NCI-H1436 treated with DMSO at 0.1 percent for 48 hours (cell line): ENCODE data around the gene MVK.

Experiments used
- DNase-seq: peaks from one replicate; lab custom pipeline; 2025; lab: John Stamatoyannopoulos, UW

Gene MVK

GRCh38 chr12:109608793-109609192 is 35.2 kb downstream of the MVK start:
- no peak for DNase-seq

DNA sequence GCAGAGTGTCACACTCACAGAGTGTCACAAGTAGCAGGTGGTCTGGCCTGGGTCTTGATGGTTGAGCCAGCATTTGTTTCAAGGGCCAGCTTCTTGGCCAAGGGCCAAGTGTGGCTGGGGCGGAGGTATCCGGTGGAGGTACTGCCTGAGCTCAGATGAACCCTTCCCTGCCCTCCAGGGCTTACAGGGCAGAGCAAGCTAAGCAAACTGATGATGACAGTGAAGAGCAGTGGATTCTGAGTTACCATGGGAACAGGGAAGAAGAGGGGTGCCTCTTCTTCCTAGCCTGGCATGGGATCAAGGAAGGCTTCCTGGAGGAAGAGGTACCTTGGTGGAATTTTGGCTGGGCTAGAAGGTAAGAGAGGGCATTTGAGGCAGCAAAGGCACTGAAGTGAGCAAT is 35.7 kb downstream of the MVK start:
- DNase-seq = no peak

DNA sequence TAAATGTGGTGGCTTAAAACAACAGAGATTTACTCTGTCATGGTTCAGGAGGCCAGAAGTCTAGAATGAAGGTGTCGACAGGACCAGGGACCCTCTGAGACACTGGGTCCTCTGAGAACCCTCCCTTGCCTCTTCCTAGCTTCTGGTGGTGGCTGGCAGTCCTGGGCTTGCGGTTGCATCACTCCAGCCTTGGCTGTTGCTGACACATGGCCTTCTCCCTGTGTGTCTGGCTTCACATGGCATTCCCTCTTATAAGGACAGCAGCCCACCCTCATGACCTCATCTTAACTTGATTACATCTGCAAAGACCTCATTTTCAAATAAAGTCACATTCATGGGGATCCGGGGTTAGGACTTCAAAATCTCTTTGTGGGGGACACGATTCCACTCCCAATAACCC is 36.9 kb downstream of the MVK start:
- no peak for DNase-seq

GRCh38 chr12:109611223-109611622 is 37.6 kb downstream of the MVK start:
- DNase-seq = no peak

DNA sequence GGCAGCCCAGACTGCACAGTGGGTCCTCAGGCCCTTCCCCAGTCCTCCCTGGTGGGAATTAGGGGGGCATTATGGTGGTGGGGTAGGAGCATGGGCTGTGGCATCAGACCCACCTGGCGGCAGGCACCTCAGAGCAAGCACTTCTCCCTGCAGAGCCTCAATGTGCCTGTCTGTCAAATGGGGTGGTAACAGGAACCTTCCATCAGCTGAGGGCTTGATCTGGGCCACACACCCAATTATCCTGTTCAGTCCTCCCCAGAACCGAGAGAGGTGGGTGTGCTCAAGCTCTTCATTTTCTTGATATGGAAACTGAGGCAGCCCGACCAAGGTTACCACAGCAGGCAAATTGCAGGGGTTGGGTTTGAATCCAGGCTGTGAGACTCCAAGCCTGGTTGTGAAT is 38.4 kb downstream of the MVK start:
- no peak for DNase-seq

DNA sequence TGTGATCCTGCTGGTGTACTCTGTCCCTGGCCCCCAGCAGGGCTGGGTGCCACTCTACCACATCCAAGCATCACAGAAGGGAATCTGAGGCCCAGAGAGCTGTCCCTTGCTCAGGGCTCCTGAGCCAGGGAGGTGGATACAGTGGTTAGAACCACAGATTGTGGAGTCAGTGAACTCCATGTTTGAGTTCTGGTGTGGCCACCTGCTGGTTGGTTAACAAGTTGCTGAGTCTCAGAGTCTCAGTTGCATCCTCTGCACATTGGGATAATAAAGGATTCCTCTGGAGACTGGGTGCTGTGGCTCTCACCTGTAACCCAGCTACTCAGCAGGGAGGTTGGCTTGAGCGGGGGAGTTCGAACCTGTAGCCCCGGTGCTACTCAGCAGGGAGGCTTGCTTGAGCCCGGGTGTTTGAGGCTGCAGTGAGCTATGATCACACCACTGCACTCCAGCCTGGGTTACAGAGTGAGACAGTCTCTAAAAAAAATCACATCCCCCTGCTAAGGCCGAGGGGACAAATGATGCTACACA is 39.4 kb downstream of the MVK start:
- DNase-seq = no peak

DNA sequence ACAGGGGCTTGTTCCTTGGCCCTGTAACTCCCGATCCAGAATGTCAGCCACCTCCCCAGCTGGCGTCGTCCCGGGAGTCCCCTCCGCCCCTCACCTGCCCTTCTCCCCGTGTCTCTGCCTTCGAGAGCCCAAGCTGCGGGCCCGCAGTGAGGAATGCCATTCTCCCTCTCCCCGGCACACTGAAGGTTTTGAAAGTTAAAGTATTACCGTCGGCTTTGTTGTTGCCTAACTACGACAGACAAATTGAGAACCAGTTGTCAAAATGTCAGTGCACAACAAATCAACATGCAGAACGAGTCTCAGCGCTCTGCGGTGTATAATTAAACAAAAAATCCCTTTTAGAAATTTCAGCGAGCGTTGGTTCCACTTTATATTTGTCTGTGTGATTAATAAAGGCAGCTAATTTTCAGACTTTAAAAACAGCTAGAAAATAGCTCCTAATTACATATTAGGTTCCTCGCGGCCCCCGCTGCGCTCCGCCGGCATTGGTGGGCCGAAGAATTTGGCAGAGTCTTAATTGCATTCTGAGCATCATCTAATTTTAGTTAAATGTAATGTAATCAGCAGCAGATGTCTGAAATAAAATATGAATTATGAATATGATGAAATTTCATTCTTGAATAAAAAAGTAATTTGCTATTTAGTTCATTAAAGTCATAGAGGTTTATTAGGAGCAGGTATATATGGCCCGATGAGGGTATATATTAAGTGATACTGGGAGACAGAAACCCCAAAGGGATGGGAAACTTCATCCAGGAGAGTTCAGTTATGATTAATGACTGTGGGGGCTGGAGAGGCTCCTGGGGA is 40.3 kb downstream of the MVK start:
- DNase-seq = no peak

DNA sequence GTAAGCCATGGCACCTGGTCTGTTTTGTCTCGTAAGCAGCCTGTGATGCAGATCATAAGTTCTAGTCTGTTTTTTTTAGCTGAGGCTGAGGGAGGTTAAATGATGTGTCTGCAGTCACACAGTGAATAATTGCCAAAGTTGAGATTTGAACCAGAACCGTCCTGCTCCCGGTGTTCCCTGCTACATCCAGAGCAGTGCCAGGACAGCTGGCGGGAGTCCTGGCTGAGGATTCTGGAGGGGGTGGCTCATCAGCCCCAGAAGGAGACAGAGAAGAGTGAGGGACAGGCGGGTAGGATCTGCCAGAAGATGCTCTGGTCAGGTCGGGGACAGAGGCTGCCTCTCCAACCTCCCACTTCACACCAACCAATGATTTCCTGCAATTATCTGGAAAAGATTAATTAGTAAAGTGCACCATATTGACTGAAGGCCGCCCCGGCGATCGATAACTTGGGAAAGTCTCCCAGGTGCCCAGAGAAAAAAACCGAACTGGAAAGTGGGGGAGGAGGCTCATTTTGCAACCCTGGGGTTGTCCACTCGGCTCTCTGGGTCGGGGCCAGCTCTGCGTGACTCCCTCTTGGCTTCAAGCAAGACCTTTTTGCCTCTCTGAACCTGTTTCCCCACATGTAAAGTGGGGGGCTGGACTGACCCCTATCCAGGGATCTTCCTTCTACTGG is 42.1 kb downstream of the MVK start:
- no peak for DNase-seq

GRCh38 chr12:109617491-109617890 is 43.9 kb downstream of the MVK start:
- no peak for DNase-seq

- DNase-seq = no peak
These were observed 44.5 kb downstream of the MVK start for GRCh38 chr12:109618082-109618481.

GRCh38 chr12:109619002-109619604 is 45.5 kb downstream of the MVK start:
- no peak for DNase-seq

DNA sequence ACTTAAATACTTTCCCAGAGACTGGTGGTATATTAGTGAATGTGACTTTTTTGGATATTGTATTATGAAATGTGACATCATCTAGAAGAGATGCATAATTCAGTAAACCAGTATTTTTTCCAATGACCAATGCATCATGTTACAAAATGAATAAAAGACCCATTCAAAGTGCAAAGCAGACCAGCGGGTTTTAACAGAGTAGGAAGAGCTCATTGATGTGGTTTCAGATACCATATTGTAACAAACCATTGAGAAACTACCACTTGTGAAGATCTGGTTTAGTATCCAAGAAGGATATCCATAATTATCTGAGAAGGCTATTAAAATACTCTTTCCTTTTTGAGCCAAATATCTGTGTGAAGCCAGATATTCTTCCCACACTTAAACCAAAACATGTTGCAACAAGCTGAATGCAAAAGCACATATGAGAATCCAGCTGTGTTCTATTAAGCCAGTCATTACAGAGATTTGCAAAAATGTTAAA is 47.7 kb downstream of the MVK start:
- no peak for DNase-seq

GRCh38 chr12:109621901-109622364 is 48.3 kb downstream of the MVK start:
- DNase-seq = no peak

DNA sequence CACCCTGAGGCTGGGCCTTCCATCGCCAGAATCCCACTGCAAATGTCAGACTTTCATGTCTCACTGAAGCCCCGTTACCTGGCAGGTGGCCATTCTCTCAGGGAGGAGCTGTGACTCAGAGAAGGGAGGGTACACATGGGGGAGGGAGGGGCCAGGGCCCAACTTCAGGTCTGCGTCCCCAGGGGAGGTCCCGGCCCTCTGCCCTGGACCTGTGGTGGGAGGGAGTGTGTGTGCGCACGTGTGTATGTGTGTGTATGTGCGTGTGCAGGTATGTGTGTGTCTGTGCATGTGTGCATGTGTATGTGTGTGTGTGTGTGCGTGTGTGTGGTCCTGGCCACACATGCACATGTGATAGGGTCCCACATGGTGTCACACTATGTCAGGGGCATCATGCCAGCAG is 50.9 kb downstream of the MVK start:
- no peak for DNase-seq

- DNase-seq = no peak
These were observed 51.6 kb downstream of the MVK start for GRCh38 chr12:109625131-109625559.

- DNase-seq = no peak
These were observed 52.3 kb downstream of the MVK start for GRCh38 chr12:109625749-109626377.

DNA sequence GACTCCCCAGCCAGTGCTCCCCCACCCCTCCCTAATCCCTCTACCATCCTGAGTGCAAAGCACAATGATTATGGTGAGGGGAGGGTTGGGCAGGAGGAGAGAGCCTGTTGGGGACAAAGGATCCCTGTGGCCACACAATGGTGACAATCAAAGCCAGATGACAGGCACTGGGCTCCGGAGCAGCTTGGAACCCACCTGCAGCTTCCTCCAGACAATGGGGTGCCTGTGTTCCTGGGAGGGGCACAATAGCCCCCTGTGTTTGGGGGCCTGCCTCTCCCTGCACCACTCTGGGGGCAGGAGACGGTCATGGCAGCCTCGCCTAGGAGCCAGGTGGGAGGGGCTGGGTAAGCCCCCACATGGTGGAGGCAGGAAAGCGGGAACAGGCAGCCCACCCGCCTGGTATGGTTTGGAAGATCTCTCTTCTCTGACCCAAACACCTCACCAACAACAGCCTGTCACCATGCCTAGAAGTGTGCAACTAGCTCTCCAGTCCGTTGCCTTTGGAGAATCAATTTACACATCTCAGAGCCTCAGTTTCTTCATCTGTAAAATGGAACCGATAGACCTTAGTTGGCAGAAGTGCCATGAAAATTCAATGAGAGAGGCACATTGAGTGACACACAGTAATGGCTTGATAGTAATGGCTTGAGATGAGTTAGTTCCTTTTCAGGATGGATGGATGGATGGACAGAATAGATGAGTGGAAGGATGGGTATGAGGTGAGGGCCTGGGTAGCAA is 53.0 kb downstream of the MVK start:
- DNase-seq = no peak

- no peak for DNase-seq
These were observed 54.0 kb downstream of the MVK start for GRCh38 chr12:109627633-109628032.

DNA sequence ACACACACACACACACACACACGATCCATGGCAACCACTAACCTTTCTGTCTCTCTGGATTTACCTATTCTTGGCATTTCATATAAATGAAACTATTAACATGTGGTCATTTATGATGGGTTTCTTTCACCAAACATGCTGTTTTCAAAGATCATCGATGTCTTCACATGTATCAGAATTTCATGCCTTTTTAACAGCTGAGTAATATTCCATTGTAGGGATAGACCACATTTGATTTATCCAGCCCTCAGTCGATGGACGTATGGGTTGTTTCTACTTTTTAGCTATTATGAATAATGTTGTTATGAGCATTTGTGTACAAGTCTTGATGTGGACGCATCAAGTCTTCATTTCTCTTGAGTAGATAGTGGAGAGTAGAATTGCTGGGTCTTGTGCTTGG is 56.5 kb downstream of the MVK start:
- DNase-seq = no peak

GRCh38 chr12:109630815-109631214 is 57.2 kb downstream of the MVK start:
- no peak for DNase-seq

DNA sequence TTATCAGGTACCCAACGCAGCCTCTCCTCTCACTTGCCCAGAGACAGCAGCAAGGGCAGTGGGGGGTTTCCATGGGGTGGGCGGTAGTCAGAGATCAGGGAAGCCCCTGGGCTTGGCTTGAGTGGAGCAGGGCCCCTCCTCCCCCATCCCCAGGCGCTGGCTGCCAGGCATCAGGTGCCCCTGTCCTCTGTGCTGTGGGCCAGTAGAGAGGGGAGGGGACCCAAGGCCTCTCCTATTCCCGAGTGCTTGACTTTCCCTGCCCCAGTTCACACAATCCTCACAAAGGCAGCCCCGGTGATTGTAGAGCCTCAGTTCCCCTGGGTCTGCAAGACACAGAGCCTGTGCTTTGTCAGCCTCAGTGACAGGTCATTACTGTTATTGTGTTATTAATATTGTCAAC is 57.7 kb downstream of the MVK start:
- DNase-seq = no peak

- no peak for DNase-seq
These were observed 58.2 kb downstream of the MVK start for GRCh38 chr12:109631751-109632150.
